Measurements from ENCODE around the gene RMDN2.
"Not testable (repeated sequence)": the region's sequence is repeated elsewhere in the genome, so short reads cannot be mapped to it uniquely, and the experiment has no call there.

Gene RMDN2

DNA sequence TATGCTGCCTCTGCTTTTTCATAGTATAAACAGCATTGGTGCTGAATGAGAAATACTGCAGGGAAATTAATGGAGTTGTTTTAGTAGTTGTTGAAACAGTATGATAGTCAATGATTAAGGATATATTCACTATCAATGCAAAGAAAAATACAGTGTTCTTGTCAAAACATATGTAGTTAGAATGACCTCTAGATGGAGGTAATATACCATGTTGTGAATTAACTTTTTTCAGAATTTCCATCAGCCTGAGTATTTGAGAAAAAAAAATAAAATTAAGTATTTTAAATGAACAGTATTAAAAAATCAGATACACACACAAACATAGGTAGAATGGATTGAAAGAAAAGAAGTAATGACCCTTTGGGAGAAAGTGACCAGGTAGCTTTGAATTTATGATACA lies 59.5 kb downstream of the RMDN2 start:
- no peaks in the 10 kb centered on the region for H3K27me3 Mint-ChIP-seq
- H3K36me3 Mint-ChIP-seq: peaks cover 4% of the 10 kb centered on the region
- H3K4me1 Mint-ChIP-seq: peaks cover 6% of the 10 kb centered on the region
- no peak overlapping the region for H3K27ac Mint-ChIP-seq
- H3K9me3 Mint-ChIP-seq: no peaks in the 10 kb centered on the region
- no peak overlapping the region for H3K4me3 Mint-ChIP-seq

DNA sequence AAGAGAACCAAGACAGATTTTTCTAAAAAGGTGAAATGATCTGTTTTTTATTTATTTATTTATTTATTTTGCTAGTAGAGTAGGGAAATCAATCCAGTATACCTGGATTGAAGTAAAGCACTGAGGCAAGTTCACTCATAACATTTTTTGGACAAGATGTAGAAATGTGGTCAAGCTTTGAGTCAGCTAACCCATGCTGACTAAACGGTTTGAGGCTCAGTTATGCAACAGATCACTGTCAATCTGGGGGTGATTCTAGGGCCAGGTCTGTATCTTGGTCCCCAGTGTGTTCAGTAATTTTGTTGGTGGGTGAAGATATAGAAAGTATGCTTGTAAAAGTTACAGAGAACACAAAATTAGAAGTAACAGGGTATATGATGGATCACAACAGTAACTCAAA lies 60.2 kb downstream of the RMDN2 start:
- Mint-ChIP-seq H3K36me3 (peaks cover 4% of the 10 kb centered on the region), H3K27me3 (no peaks in the 10 kb centered on the region), H3K27ac (no peak overlapping the region), H3K4me1 (peaks cover 6% of the 10 kb centered on the region), H3K9me3 (no peaks in the 10 kb centered on the region), H3K4me3 (no peak overlapping the region)

DNA sequence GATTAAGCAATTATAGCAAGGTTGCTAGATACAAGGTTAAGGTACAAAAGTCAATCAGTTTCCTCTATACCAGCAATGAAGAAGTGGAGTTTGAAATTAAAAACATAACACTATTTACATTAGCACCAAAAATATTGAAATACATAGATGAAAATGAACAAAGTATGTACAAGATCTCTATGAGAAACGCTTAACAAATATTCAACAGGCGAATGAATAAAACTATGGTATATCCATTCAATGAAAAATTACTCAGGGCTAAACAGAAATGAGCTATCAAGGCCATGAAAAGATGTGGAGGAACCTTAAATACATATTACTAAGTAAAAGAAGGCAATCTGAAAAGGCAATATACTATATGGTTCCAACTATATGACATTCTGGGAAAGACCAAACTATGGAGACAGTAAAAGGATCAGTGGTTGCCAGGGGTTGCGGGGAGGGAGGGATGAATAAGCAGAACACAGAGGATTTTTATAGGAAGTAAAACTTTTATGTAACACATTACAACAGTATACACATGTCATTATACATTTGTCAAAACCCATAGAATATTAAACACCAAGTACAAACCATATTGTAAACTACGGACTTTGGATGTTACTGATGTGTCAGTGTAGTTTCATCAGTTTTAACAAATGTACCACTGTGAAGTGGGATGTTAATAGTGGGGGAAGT lies 62.1 kb downstream of the RMDN2 start:
- no peaks in the 10 kb centered on the region for H3K9me3 Mint-ChIP-seq
- H3K36me3 Mint-ChIP-seq: peaks cover 5% of the 10 kb centered on the region
- H3K4me1 Mint-ChIP-seq: peaks cover 2% of the 10 kb centered on the region
- no peaks in the 10 kb centered on the region for H3K27me3 Mint-ChIP-seq
- H3K27ac Mint-ChIP-seq: no peak overlapping the region
- no peak overlapping the region for H3K4me3 Mint-ChIP-seq

DNA sequence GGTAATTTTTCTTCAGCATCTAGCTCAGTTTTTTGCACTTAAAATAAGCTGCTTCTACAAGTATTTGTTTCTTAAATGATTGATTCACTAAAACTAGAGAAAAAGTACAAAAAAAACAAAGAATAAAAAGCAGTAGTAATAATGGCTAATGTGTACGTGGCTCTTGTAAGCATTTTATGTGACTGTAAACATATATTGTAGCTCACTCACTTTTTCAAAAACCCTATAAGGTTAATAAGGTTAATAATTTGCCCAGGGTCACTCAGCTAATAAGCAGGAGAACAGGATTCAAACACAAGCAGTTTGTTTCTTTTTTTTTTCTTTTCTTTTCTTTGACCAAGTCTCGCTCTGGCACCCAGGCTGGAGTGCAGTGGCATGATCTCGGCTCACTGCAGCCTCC lies 67.5 kb downstream of the RMDN2 start:
- Mint-ChIP-seq H3K9me3 (no peaks in the 10 kb centered on the region), H3K27ac (no peak overlapping the region), H3K36me3 (peaks cover 4% of the 10 kb centered on the region), H3K27me3 (no peaks in the 10 kb centered on the region), H3K4me3 (no peak overlapping the region), H3K4me1 (no peaks in the 10 kb centered on the region)

DNA sequence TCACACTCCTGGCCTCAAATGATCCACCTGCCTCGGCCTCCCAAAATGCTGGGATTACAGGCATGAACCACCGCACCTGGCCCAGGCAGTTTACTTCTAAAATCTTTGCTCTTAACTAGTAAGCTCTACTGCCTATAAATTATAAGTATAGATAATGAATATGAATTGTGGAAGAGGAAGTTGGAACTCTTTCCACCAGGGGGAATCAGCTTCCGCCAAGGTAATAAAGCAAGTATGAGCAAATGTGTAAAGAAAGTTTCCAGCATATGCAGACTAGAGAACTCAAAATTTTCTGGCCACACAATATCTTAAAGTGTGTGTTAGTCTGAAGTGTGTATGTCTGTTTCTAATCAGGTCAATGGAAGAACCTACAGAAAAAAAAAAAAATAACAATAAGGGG lies 68.1 kb downstream of the RMDN2 start:
- H3K4me1 Mint-ChIP-seq: no peaks in the 10 kb centered on the region

DNA sequence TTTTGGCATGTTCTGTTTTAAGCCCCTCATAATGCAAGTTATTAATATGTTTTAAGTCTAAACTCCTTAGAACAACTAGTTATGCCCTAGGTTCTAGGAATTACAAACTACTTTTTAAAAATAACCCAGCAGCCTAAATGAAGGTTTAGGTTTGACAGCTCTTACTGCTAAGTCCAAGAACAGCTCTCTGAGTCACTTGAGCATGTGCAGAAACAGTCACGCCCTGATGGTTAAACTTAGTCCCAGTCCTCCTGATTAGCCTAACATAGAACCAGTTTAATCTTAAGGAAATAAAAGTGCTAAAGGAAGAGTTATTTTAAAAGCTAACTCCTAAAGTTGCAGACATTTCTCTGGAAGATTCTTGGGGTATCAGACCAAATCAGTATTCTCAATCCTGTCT lies 72.5 kb downstream of the RMDN2 start:
- Mint-ChIP-seq H3K9me3 (no peaks in the 10 kb centered on the region), H3K27me3 (no peaks in the 10 kb centered on the region), H3K36me3 (peaks cover 22% of the 10 kb centered on the region), H3K4me1 (no peaks in the 10 kb centered on the region), H3K27ac (no peak overlapping the region), H3K4me3 (no peak overlapping the region)

More for the DNA sequence above, 68.1 kb downstream of the RMDN2 start:
- Mint-ChIP-seq H3K4me3 (no peak overlapping the region), H3K27me3 (no peaks in the 10 kb centered on the region), H3K36me3 (peaks cover 4% of the 10 kb centered on the region), H3K27ac (no peak overlapping the region), H3K9me3 (no peaks in the 10 kb centered on the region)

DNA sequence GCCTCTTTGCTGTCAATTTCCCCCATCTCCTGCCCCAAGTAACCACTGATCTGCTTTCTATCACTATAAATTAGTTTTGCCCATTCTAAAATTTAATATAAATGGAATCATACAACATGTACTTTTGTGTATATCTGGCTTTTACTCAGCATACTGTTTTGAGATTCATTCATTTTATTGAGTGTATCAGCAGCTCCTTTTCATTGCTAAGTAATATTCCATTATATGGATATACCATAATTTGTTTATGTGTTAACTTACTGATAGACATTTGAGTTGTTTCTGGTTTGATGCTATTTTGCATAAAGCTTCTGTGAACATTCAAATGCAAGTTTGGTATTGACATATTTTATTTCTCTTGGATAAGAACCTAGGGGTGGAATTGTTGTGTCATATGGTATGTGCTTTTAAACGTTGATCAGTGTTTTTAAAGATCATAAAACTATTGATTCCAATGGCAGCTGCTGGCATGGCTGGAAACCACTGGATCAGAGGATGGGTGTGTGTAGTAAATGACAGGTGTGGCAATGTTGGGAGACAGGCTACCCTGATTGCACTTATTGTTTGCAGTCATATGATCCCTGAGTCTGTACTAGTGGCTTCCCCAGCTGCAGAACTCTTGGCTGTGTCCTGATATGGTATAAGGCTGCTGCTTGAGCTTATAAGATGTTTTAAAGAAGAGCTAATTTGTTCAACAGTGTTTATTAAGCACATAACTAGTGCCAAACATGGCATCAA lies 75.6 kb downstream of the RMDN2 start:
- H3K4me1 Mint-ChIP-seq: no peaks in the 10 kb centered on the region
- H3K27me3 Mint-ChIP-seq: no peaks in the 10 kb centered on the region
- no peak overlapping the region for H3K27ac Mint-ChIP-seq
- H3K9me3 Mint-ChIP-seq: no peaks in the 10 kb centered on the region
- H3K4me3 Mint-ChIP-seq: no peak overlapping the region
- H3K36me3 Mint-ChIP-seq: peaks cover 26% of the 10 kb centered on the region

DNA sequence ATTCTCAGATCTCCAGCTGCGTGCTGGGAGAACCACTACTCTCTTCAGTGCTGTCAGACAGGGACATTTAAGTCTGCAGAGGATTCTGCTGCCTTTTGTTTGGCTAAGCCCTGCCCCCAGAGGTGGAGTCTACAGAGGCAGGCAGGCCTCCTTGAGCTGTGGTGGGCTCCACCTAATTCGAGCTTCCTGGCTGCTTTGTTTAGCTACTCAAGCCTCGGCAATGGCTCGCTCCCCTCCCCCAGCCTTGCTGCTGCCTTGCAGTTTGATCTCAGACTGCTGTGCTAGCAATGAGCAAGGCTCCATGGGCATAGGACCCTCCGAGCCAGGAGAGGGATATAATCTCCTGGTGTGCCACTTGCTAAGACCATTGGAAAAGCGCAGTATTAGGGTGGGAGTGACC lies 85.1 kb downstream of the RMDN2 start:
- H3K4me3 Mint-ChIP-seq, H3K27me3 Mint-ChIP-seq, H3K9me3 Mint-ChIP-seq, H3K27ac Mint-ChIP-seq, H3K4me1 Mint-ChIP-seq: not testable (repeated sequence)
- H3K36me3 Mint-ChIP-seq: peaks cover 28% of the 10 kb centered on the region

DNA sequence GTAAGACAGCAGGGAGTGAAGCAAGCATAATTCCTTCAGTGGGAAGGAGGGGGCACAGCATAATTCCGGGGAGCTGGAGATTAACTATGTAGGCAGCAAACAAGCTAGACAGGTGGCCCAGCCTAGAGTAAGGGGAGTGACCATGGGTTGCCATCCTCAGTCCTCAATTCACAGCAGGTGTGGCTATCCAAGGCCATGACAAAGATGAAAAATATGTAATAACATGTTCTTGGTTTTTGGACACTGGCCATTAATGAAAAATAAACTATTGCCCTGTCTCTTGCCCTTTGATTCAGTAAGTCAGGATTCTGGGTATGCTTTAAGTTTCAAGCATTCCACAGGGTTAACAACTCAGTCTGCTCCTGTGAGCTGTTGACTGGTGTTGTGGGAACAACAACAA lies 85.9 kb downstream of the RMDN2 start:
- Mint-ChIP-seq H3K4me3 (no peak overlapping the region), H3K27me3 (no peaks in the 10 kb centered on the region), H3K27ac (no peak overlapping the region), H3K4me1 (no peaks in the 10 kb centered on the region), H3K36me3 (peaks cover 26% of the 10 kb centered on the region), H3K9me3 (no peaks in the 10 kb centered on the region)

DNA sequence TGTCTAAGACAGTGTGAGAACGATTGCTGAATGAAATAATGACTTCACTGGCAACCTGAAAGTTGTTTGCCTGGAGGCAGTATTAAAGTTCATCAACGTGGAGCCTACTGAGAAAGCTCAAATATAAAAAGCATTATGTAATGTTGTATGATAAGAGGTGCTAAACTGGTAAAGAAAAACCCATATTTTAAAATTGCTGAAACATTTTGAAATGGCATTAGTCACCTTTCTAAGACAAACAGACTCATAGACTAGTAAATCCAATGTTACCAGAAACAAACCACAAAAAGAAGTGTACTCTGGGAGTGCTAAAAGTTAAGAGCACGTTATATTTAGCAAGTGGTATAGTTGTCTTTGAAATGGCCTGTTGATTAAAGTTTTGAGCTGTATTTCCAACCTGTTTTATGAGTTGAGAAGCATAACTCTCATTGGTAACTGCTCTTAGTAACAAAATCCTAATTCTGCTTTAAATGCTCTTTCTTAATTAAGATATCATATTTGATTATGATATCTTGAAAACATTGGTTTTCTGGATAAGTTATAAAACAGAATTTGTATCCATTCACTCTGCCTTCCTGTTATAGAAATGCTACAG lies 88.2 kb downstream of the RMDN2 start:
- Mint-ChIP-seq H3K9me3 (no peaks in the 10 kb centered on the region), H3K4me1 (no peaks in the 10 kb centered on the region), H3K36me3 (peaks cover 15% of the 10 kb centered on the region), H3K27ac (no peak overlapping the region), H3K27me3 (no peaks in the 10 kb centered on the region), H3K4me3 (no peak overlapping the region)

DNA sequence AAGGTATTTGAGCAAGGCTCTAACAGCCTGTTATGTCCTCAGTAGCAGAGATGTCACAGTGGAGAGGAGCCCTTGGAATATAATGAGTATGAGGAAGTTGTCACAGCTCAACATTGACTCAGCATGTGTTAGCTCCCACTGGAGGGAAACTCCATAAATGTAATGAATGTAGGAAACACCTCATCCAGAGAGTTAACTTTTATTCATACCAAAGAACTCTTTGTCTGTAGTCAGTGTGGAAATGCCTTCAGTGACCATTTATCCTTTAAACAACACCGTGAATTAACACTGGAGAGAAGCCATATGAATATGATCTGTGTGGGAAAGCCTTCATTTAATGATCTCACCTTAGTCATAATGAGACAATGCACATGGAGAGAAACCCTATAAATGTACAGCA lies 91.1 kb downstream of the RMDN2 start:
- H3K4me1 Mint-ChIP-seq: no peaks in the 10 kb centered on the region
- no peaks in the 10 kb centered on the region for H3K27me3 Mint-ChIP-seq
- no peak overlapping the region for H3K27ac Mint-ChIP-seq
- peaks cover 7% of the 10 kb centered on the region for H3K36me3 Mint-ChIP-seq
- H3K4me3 Mint-ChIP-seq: no peak overlapping the region
- H3K9me3 Mint-ChIP-seq: no peaks in the 10 kb centered on the region

DNA sequence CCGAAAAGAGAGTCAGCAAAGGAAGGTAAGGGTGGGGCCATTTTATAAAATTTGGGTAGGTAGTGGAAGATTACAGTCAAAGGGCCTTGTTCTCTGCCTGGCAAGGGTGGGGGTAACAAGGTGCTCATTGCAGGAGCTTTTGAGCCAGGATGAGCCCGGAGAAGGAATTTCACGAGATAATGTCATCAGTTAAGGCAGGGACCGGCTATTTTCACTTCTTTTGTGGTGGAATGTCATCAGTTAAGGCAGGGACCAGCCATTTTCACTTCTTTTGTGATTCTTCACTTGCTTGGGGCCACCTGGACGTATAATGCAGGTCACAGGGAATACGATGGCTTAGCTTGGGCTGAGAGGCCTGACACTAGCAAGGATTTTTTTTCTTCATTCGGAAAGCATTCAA lies 92.7 kb downstream of the RMDN2 start:
- Mint-ChIP-seq H3K9me3 (no peaks in the 10 kb centered on the region), H3K4me3 (no peak overlapping the region), H3K4me1 (no peaks in the 10 kb centered on the region), H3K36me3 (no peaks in the 10 kb centered on the region), H3K27me3 (no peaks in the 10 kb centered on the region), H3K27ac (no peak overlapping the region)

DNA sequence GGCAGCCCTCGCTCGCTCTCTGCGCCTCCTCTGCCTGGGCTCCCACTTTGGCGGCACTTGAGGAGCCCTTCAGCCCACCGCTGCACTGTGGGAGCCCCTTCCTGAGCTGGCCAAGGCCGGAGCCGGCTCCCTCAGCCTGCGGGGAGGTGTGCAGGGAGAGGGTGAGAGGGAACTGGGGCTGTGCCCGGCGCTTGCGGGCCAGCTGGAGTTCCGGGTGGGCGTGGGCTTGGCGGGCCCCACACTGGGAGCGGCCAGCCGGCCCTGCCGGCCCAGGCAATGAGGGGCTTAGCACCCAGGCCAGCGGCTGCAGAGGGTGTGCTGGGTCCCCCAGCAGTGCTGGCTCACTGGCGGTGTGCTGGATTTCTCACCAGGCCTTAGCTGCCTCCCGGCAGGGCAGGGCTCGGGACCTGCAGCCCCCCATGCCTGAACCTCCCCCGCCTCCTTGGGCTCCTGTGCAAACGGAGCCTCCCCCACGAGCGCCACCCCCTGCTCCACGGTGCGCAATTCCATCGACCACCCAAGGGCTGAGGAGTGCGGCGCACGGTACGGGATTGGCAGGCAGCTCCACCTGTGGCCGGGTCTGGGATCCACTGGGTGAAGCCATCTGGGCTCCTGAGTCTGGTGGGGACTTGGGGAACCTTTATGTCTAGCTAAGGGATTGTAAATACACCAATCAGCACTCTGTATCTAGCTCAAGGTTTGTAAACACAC lies 95.4 kb downstream of the RMDN2 start:
- H3K4me1 Mint-ChIP-seq, H3K36me3 Mint-ChIP-seq, H3K27me3 Mint-ChIP-seq, H3K27ac Mint-ChIP-seq, H3K4me3 Mint-ChIP-seq, H3K9me3 Mint-ChIP-seq: not testable (repeated sequence)

DNA sequence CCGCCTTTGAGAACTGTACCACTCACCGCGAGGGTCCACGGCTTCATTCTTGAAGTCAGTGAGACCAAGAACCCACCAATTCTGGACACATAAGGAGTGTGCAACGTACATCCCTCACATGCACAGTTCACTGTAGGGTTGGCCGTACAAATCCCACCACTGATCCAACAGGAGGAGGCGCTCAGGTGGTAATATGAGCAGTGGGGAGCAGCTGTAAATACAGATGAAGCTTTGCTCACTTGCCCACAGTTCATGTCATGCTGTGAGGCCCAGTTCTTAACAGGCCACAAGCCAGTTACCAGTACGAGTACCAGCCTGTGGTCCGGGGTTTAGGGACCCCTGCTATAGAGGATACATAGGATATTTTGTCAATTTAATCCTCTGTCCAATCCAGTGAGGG lies 96.5 kb downstream of the RMDN2 start:
- Mint-ChIP-seq H3K36me3 (no peaks in the 10 kb centered on the region), H3K4me1 (no peaks in the 10 kb centered on the region), H3K9me3 (no peaks in the 10 kb centered on the region), H3K4me3 (no peak overlapping the region), H3K27ac (no peak overlapping the region), H3K27me3 (no peaks in the 10 kb centered on the region)

DNA sequence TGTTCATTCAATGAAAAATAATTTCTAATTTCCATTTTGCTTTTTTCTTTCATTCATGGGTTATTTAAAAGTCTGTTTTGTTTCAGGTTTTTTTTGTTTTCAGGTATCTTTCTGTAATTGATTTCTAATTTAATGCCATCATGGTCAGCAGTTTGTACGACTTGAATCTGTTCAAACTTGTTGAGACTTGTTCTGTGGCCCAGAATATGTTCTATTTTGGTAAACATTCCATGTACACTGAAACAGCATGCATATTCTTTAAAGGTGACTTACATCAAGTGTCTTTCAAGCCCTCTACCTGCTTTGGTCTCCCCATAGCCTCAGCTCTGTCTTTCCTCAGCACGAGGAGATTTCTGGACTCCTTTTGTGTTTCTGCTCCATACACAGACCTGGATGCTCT lies 101.8 kb downstream of the RMDN2 start:
- no peaks in the 10 kb centered on the region for H3K9me3 Mint-ChIP-seq
- no peak overlapping the region for H3K4me3 Mint-ChIP-seq
- H3K27me3 Mint-ChIP-seq: peaks cover 2% of the 10 kb centered on the region
- H3K4me1 Mint-ChIP-seq: no peaks in the 10 kb centered on the region
- no peak overlapping the region for H3K27ac Mint-ChIP-seq
- H3K36me3 Mint-ChIP-seq: peaks cover 2% of the 10 kb centered on the region

DNA sequence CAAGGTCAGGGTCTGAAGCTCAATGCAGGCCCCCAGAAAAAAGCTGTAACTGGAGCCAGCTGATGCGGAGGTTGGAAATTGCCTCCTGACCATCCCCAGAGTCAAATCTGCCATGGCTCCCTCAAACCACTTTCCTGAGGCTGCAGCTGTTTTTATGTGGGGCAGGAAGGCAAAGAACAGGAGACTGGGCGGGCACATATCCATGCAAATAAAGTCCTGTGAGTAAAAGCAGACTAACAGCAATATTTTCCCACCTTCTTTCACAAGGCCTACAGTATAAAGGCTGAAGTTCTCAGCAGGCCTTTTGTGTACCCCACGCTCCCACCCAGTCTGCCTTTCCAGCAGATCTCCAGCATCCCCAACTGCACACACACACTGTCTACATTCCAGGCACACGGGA lies 103.7 kb downstream of the RMDN2 start:
- H3K27ac Mint-ChIP-seq: no peak overlapping the region
- no peak overlapping the region for H3K4me3 Mint-ChIP-seq
- peaks cover 2% of the 10 kb centered on the region for H3K36me3 Mint-ChIP-seq
- H3K9me3 Mint-ChIP-seq: no peaks in the 10 kb centered on the region
- no peaks in the 10 kb centered on the region for H3K4me1 Mint-ChIP-seq
- peaks cover 6% of the 10 kb centered on the region for H3K27me3 Mint-ChIP-seq
